Loucy (cell line): ENCODE results near the gene ANO1.

Experiments
- CTCF ChIP-seq: fragments of 200-600 bp; sonication (generic); conservative IDR thresholded peaks from 2 replicates; pipeline ENCODE4 v1.5.1; 2014; ENCODE audit warnings: mild to moderate bottlenecking, antibody characterized with exemption, low read length
- EZH2phosphoT487 ChIP-seq: fragments of 200-600 bp; IDR thresholded peaks from 2 replicates; pipeline ENCODE4 v1.6.1; 2018; ENCODE audit warnings: antibody characterized with exemption, mild to moderate bottlenecking, moderate library complexity, borderline replicate concordance

- TF ChIP-seq CTCF: no peak
- TF ChIP-seq EZH2phosphoT487: no peak
Observed at GRCh38 chr11:70070706-70071105, 7.4 kb upstream of the ANO1 start.
